NCI-H2081 (cell line): ENCODE results near the gene UNC5C.

ENCODE experiments used
- DNase-seq, 2 experiments: peaks; one replicate each; lab custom pipeline; 2025; lab: John Stamatoyannopoulos, UW

Gene UNC5C

GRCh38 chr4:95522682-95523530 is 25.9 kb downstream of the UNC5C start:
- DNase-seq, result no peak

- no peak for DNase-seq
These were observed 31.0 kb downstream of the UNC5C start for GRCh38 chr4:95517576-95518345.

- DNase-seq, result no peak
These were observed 32.2 kb downstream of the UNC5C start for GRCh38 chr4:95516528-95517017.

- no peak for DNase-seq
These were observed 33.2 kb downstream of the UNC5C start for GRCh38 chr4:95515589-95515988.

GRCh38 chr4:95513022-95513421 is 35.8 kb downstream of the UNC5C start:
- DNase-seq, result no peak

GRCh38 chr4:95511477-95511876 is 37.3 kb downstream of the UNC5C start:
- DNase-seq, result no peak

- no peak for DNase-seq
These were observed 37.9 kb downstream of the UNC5C start for GRCh38 chr4:95510877-95511276.

GRCh38 chr4:95510145-95510544 is 38.6 kb downstream of the UNC5C start:
- DNase-seq, result peak in 1 of 2 experiments; percentile 4

GRCh38 chr4:95508421-95508820 is 40.4 kb downstream of the UNC5C start:
- DNase-seq, result no peak

- no peak for DNase-seq
These were observed 41.2 kb downstream of the UNC5C start for GRCh38 chr4:95507561-95507960.

GRCh38 chr4:95507147-95507546 is 41.6 kb downstream of the UNC5C start:
- no peak for DNase-seq

- DNase-seq, result no peak
These were observed 42.5 kb downstream of the UNC5C start for GRCh38 chr4:95506264-95506663.

- no peak for DNase-seq
These were observed 43.0 kb downstream of the UNC5C start for GRCh38 chr4:95505799-95506198.

- DNase-seq, result no peak
These were observed 43.6 kb downstream of the UNC5C start for GRCh38 chr4:95505151-95505550.

- DNase-seq, result no peak
These were observed 44.3 kb downstream of the UNC5C start for GRCh38 chr4:95504501-95504900.

- no peak for DNase-seq
These were observed 48.4 kb downstream of the UNC5C start for GRCh38 chr4:95500361-95500760.

- DNase-seq, result no peak
These were observed 49.5 kb downstream of the UNC5C start for GRCh38 chr4:95499291-95499696.

GRCh38 chr4:95494186-95494585 is 54.6 kb downstream of the UNC5C start:
- no peak for DNase-seq

GRCh38 chr4:95478679-95479078 is 70.1 kb downstream of the UNC5C start:
- DNase-seq, result no peak

GRCh38 chr4:95476121-95476520 is 72.7 kb downstream of the UNC5C start:
- no peak for DNase-seq

- no peak for DNase-seq
These were observed 76.2 kb downstream of the UNC5C start for GRCh38 chr4:95472534-95472933.

- DNase-seq, result no peak
These were observed 78.2 kb downstream of the UNC5C start for GRCh38 chr4:95470622-95471021.

- no peak for DNase-seq
These were observed 79.2 kb downstream of the UNC5C start for GRCh38 chr4:95469617-95470016.
